Left ventricle myocardium inferior (tissue), 1 donor: ENCODE results near the gene DENND1A. TPM values are rescaled to one million over a fixed set of nuclear protein-coding genes. Genes with fewer than 3 reads are reported as not detected.
A peak's percentile ranks its signal among the peaks of the same experiment; 100 is the strongest.
"Not testable (repeated sequence)": the region's sequence is repeated elsewhere in the genome, so short reads cannot be mapped to it uniquely, and the experiment has no call there.

Experiments
- DNase-seq: peaks from one replicate; pipeline ENCODE4 v3.0.0-alpha.2; 2020
- H3K27ac ChIP-seq: fragments of 200-600 bp; replicated peaks from 2 replicates; pipeline ENCODE4 v1.8.0; 2021
- H3K27me3 ChIP-seq: fragments of 200-600 bp; 2 replicates; pipeline ENCODE4 v1.8.0; 2021; ENCODE audit warnings: low read depth
- H3K36me3 ChIP-seq: fragments of 200-600 bp; 2 replicates; pipeline ENCODE4 v1.8.0; 2021
- H3K4me1 ChIP-seq: fragments of 200-600 bp; 2 replicates; pipeline ENCODE4 v1.8.0; 2021
- H3K4me3 ChIP-seq: fragments of 200-600 bp; 2 replicates; pipeline ENCODE4 v1.8.0; 2021; ENCODE audit warnings: mild to moderate bottlenecking, moderate library complexity
- H3K9me3 ChIP-seq: fragments of 200-600 bp; replicated peaks from 2 replicates; pipeline ENCODE4 v1.8.0; 2021
- CTCF ChIP-seq: fragments of 200-600 bp; IDR thresholded peaks from 2 replicates; pipeline ENCODE4 v1.8.0; 2021; ENCODE audit warnings: antibody characterized with exemption, mild to moderate bottlenecking, borderline replicate concordance
- intact Hi-C: fragments of 100-400 bp; cut with micrococcal nuclease; formaldehyde crosslinking; loops from one replicate; pipeline ENCODE4 v1.11.0; 2022
- total RNA-seq: library from RNA; stranded (reverse); fragmentation: NEBNext Ultra II Directional; extraction: Animal tissue kit (Norgen Biotek cat#: 25700); gene quantifications from one replicate; pipeline ENCODE4 v1.2.1, GENCODE V29; 2021
- donor health status: DM: no; HTN: yes; CAD: no; lungs with severe emphysema.

Gene DENND1A
- total RNA-seq, 1 donor from 2014 or later = 12.2 TPM

GRCh38 chr9:123940721-123941523, 11.0 kb upstream of the DENND1A start:
- Histone ChIP-seq H3K27ac (no peak overlapping the region), H3K4me1 (no peaks in the 10 kb centered on the region), H3K36me3 (no peaks in the 10 kb centered on the region), H3K4me3 (no peak overlapping the region), H3K27me3 (peaks cover 4% of the 10 kb centered on the region), H3K9me3 (no peaks in the 10 kb centered on the region)
- no peak for DNase-seq
- intact Hi-C loops = no loop called here
- TF ChIP-seq CTCF = no peak

GRCh38 chr9:123938401-123938800, 8.5 kb upstream of the DENND1A start:
- Histone ChIP-seq H3K27me3 (peaks cover 4% of the 10 kb centered on the region), H3K4me3 (no peak overlapping the region), H3K9me3 (no peaks in the 10 kb centered on the region), H3K4me1 (no peaks in the 10 kb centered on the region), H3K36me3 (no peaks in the 10 kb centered on the region), H3K27ac (no peak overlapping the region)
- TF ChIP-seq CTCF = no peak
- DNase-seq = no peak
- intact Hi-C loops = no loop called here

- H3K9me3 ChIP-seq, intact Hi-C loops, H3K27me3 ChIP-seq, DNase-seq, H3K4me1 ChIP-seq, H3K36me3 ChIP-seq, H3K4me3 ChIP-seq, H3K27ac ChIP-seq: not testable (repeated sequence)
These were observed 6.6 kb upstream of the DENND1A start for GRCh38 chr9:123936575-123936974.

- no peaks in the 10 kb centered on the region for H3K9me3 ChIP-seq
- intact Hi-C loops = no loop called here
- H3K27me3 ChIP-seq = no peaks in the 10 kb centered on the region
- TF ChIP-seq CTCF = no peak
- H3K4me3 ChIP-seq = no peak overlapping the region
- no peak for DNase-seq
- no peak overlapping the region for H3K27ac ChIP-seq
- H3K4me1 ChIP-seq = peaks cover 14% of the 10 kb centered on the region
- no peaks in the 10 kb centered on the region for H3K36me3 ChIP-seq
These were observed 3.7 kb upstream of the DENND1A start for GRCh38 chr9:123933440-123934212.

GRCh38 chr9:123929177-123929869, 603 bp downstream of the DENND1A start:
- H3K4me3 ChIP-seq = peak overlapping the region; percentile 81
- no peaks in the 10 kb centered on the region for H3K36me3 ChIP-seq
- peaks cover 33% of the 10 kb centered on the region for H3K4me1 ChIP-seq
- peak; percentile 17 for DNase-seq
- H3K27ac ChIP-seq = peak overlapping the region; percentile 75
- no peaks in the 10 kb centered on the region for H3K27me3 ChIP-seq
- TF ChIP-seq CTCF = no peak
- intact Hi-C loops = no loop called here
- H3K9me3 ChIP-seq = peaks cover under 1% of the 10 kb centered on the region
